Measurements from ENCODE around the gene NQO1.
"Not testable (repeated sequence)": the region's sequence is repeated elsewhere in the genome, so short reads cannot be mapped to it uniquely, and the experiment has no call there.

Gene NQO1

GRCh38 chr16:69726313-69727060 lies at the start of gene NQO1:
Gene NQO1, minus strand, starts transcription at chr16:69726560. Its CDS starts 121 bp downstream, at chr16:69726439.
- peak; percentile 89 for DNase-seq

GRCh38 chr16:69775563-69775962 lies 49.2 kb upstream of the NQO1 start:
- DNase-seq: no peak

GRCh38 chr16:69773260-69773947 lies 47.0 kb upstream of the NQO1 start:
- no peak for DNase-seq

GRCh38 chr16:69771651-69771967 lies 45.2 kb upstream of the NQO1 start:
- no peak for DNase-seq

GRCh38 chr16:69769404-69769803 lies 43.0 kb upstream of the NQO1 start:
- DNase-seq: no peak

GRCh38 chr16:69768666-69769065 lies 42.3 kb upstream of the NQO1 start:
- no peak for DNase-seq

- DNase-seq: no peak
Measured at GRCh38 chr16:69767459-69768229, 41.3 kb upstream of the NQO1 start.

- no peak for DNase-seq
Measured at GRCh38 chr16:69763599-69763942, 37.2 kb upstream of the NQO1 start.

GRCh38 chr16:69762814-69763598 lies 36.6 kb upstream of the NQO1 start:
- DNase-seq: no peak

- peak; percentile 83 for DNase-seq
Measured at GRCh38 chr16:69761983-69762813, 35.8 kb upstream of the NQO1 start, which contains the start of gene WWP2. Gene WWP2, plus strand, starts transcription at chr16:69762332. Its CDS starts 24,679 bp downstream, at chr16:69787011.

- not testable (repeated sequence) for DNase-seq
Measured at GRCh38 chr16:69757375-69757774, 31.0 kb upstream of the NQO1 start.

GRCh38 chr16:69756705-69757104 lies 30.3 kb upstream of the NQO1 start:
- no peak for DNase-seq

GRCh38 chr16:69754469-69755310 lies 28.3 kb upstream of the NQO1 start, which contains the start of gene NOB1:
Gene NOB1, minus strand, starts transcription at chr16:69754926. Its CDS starts 16 bp downstream, at chr16:69754910.
- peak; percentile 98 for DNase-seq

- DNase-seq: no peak
Measured at GRCh38 chr16:69754143-69754468, 27.7 kb upstream of the NQO1 start.

- no peak for DNase-seq
Measured at GRCh38 chr16:69748694-69749345, 22.5 kb upstream of the NQO1 start.

- DNase-seq: no peak
Measured at GRCh38 chr16:69747115-69747514, 20.8 kb upstream of the NQO1 start.

GRCh38 chr16:69745959-69746358 lies 19.6 kb upstream of the NQO1 start:
- DNase-seq: no peak

- DNase-seq: no peak
Measured at GRCh38 chr16:69745232-69745612, 18.9 kb upstream of the NQO1 start.

GRCh38 chr16:69744363-69745231 lies 18.2 kb upstream of the NQO1 start:
- no peak for DNase-seq

Measured in CD4-positive, alpha-beta T cell treated with Interleukin-6 for 4 hours (primary cell).